ENCODE measurements around the gene RPL26. TPM values are rescaled to one million over a fixed set of nuclear protein-coding genes. Genes with fewer than 3 reads are reported as not detected.
A peak's percentile ranks its signal among the peaks of the same experiment; 100 is the strongest.
"Not testable (repeated sequence)": the region's sequence is repeated elsewhere in the genome, so short reads cannot be mapped to it uniquely, and the experiment has no call there.

Gene RPL26
- total RNA-seq, 2 donors from 2014 or later, result 2,731 to 2,885 TPM

DNA sequence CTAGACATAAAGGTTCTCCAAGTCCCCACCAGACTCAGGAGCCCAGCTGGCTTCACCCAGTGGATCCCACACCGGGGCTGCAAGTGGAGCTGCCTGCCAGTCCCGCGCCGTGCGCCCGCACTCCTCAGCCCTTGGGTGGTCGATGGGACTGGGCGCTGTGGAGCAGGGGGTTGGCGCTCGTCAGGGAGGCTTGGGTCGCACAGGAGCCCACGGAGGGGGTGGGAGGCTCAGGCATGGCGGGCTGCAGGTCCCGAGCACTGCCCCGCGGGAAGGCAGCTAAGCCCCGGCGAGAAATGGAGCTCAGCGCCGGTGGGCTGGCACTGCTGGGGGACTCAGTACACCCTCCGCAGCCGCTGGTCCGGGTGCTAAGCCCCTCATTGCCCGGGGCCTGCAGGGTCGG, 36.0 kb downstream of the RPL26 start:
- H3K36me3 Mint-ChIP-seq (ENCODE audit: low read depth); H3K27ac Mint-ChIP-seq; DNase-seq; H3K9me3 ChIP-seq (ENCODE audit: control insufficient read depth, low read length, poor library complexity, severe bottlenecking); H3K4me1 Mint-ChIP-seq; ATAC-seq; H3K4me3 Mint-ChIP-seq: not testable (repeated sequence)
- peaks cover 34% of the 10 kb centered on the region for H3K27me3 Mint-ChIP-seq

DNA sequence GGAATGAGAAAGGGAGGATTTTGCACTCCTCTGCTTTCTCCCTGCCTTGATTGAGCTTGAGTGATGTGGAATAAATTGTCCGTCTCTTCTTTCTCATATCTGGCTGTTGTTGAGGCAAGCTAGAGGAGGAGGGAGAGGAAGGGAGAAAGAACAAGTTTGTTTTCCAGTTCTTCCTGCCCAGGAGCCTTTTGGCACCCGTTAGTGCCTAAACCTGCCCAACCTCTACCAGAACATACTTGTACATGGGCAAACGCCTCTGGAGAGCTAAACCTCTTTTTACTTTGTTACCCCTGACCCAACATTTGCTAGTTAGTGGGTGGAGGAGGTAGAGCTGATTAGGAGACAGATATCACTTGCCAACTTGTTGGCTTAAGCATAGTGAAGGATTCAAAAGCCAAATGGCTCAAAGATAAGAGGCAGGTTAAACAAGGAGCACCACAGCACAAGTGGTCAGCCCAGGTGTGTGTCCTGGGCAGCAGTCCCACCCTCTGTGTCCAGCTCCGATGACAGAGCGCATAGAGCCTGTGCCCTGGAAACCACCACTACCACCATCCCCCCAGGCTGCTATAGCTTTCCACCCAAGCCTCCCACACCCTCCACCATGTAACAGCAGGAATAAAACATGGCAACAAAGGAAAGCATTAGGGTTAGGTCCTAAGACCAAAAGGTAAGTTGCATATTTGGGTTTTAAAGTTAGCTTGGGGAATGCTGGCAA, 36.9 kb downstream of the RPL26 start:
- ATAC-seq, result no peak
- H3K27ac Mint-ChIP-seq, result peak overlapping the region; percentile 39
- H3K36me3 Mint-ChIP-seq (ENCODE audit: low read depth), result no peaks in the 10 kb centered on the region
- H3K27me3 Mint-ChIP-seq, result peaks cover 34% of the 10 kb centered on the region
- no peak for DNase-seq
- H3K4me1 Mint-ChIP-seq, result no peaks in the 10 kb centered on the region
- no peak overlapping the region for H3K4me3 Mint-ChIP-seq
- H3K9me3 ChIP-seq (ENCODE audit: control insufficient read depth, low read length, poor library complexity, severe bottlenecking), result no peaks in the 10 kb centered on the region

- Mint-ChIP-seq H3K36me3 (ENCODE audit: low read depth) (no peaks in the 10 kb centered on the region), H3K27me3 (peaks cover 32% of the 10 kb centered on the region), H3K4me1 (no peaks in the 10 kb centered on the region), H3K4me3 (no peak overlapping the region), H3K27ac (peak overlapping the region; percentile 39)
- H3K9me3 ChIP-seq (ENCODE audit: control insufficient read depth, low read length, poor library complexity, severe bottlenecking), result no peaks in the 10 kb centered on the region
- ATAC-seq (no peak), DNase-seq (no peak)
These were observed 37.8 kb downstream of the RPL26 start for GRCh38 chr17:8345052-8345690.

DNA sequence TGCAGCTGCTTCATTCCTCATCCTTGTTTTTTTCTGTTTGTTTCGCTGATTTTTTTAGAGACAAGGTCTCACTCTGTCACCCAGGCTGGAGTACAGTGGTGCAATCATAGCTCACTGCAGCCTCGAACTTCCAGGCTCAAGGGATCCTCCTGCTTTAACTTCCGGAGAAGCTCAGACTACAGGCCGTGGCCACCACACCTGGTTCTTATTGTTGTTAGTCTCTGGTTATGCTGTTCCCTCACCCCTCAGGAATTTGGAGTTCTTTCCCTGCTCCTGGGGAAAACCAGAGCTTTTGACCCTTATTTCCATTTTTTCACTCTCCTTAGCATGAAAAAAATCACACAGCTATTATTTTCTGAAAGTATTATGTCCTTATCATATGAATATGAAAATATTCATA, 41.5 kb downstream of the RPL26 start:
- Mint-ChIP-seq H3K36me3 (ENCODE audit: low read depth) (no peaks in the 10 kb centered on the region), H3K27ac (no peak overlapping the region), H3K4me1 (peaks cover 6% of the 10 kb centered on the region), H3K27me3 (peaks cover 17% of the 10 kb centered on the region), H3K4me3 (peak overlapping the region; percentile 39)
- no peaks in the 10 kb centered on the region for H3K9me3 ChIP-seq (ENCODE audit: control insufficient read depth, low read length, poor library complexity, severe bottlenecking)
- DNase-seq (no peak), ATAC-seq (no peak)

DNA sequence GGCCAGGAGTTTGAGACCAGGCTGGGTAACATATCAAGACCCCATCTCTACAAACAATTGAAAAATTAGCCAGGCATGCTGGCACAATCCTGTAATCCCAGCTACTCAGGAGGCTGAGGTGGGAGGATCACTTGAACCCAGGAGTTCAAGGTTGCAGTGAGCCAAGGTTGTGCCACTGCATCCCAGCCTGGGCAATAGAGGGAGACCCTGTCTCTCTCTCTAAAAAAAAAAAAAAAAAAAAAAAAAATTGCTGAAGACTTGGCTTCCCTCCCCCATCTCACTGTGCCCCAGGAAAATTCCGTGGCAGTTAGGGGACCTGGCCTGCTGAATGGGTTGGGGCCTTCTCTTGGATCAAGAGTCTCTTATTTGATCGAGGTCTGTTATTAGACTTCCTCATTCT, 43.5 kb downstream of the RPL26 start, which contains the start of gene ODF4:
Gene ODF4, plus strand, starts transcription at position 301 of the 400 bp plus-strand sequence. CDS start 212 bp downstream, outside the sequence.
- Mint-ChIP-seq H3K36me3 (ENCODE audit: low read depth) (no peaks in the 10 kb centered on the region), H3K27ac (peak within 1 kb of the TSS; percentile 47), H3K4me3 (no peak within 1 kb of the TSS), H3K27me3 (peaks cover 5% of the 10 kb centered on the region), H3K4me1 (peaks cover 6% of the 10 kb centered on the region)
- no peak for DNase-seq
- no peaks in the 10 kb centered on the region for H3K9me3 ChIP-seq (ENCODE audit: control insufficient read depth, low read length, poor library complexity, severe bottlenecking)
- ATAC-seq, result no peak

- H3K36me3 Mint-ChIP-seq (ENCODE audit: low read depth), result no peaks in the 10 kb centered on the region
These were observed 44.2 kb downstream of the RPL26 start for GRCh38 chr17:8338753-8339140.

GRCh38 chr17:8337802-8338752, 44.9 kb downstream of the RPL26 start:
- Mint-ChIP-seq H3K27ac (peak overlapping the region; percentile 47), H3K4me3 (peak overlapping the region; percentile 50), H3K36me3 (ENCODE audit: low read depth) (no peaks in the 10 kb centered on the region), H3K4me1 (peaks cover 6% of the 10 kb centered on the region), H3K27me3 (peaks cover 5% of the 10 kb centered on the region)
- peak; percentile 51 for ATAC-seq
- no peak for DNase-seq
- H3K9me3 ChIP-seq (ENCODE audit: control insufficient read depth, low read length, poor library complexity, severe bottlenecking), result no peaks in the 10 kb centered on the region

More at GRCh38 chr17:8338753-8339140, 44.2 kb downstream of the RPL26 start:
- Mint-ChIP-seq H3K27me3 (peaks cover 5% of the 10 kb centered on the region), H3K27ac (peak overlapping the region; percentile 47), H3K4me3 (no peak overlapping the region), H3K4me1 (peaks cover 6% of the 10 kb centered on the region)
- no peaks in the 10 kb centered on the region for H3K9me3 ChIP-seq (ENCODE audit: control insufficient read depth, low read length, poor library complexity, severe bottlenecking)
- ATAC-seq (no peak), DNase-seq (no peak)

GRCh38 chr17:8333281-8333680, 49.7 kb downstream of the RPL26 start:
- peaks cover 22% of the 10 kb centered on the region for H3K27me3 Mint-ChIP-seq
- no peaks in the 10 kb centered on the region for H3K36me3 Mint-ChIP-seq (ENCODE audit: low read depth)
- H3K9me3 ChIP-seq (ENCODE audit: control insufficient read depth, low read length, poor library complexity, severe bottlenecking), result no peaks in the 10 kb centered on the region
- H3K4me3 Mint-ChIP-seq, result no peak overlapping the region
- H3K27ac Mint-ChIP-seq, result no peak overlapping the region
- peaks cover under 1% of the 10 kb centered on the region for H3K4me1 Mint-ChIP-seq
- DNase-seq (no peak), ATAC-seq (no peak)

DNA sequence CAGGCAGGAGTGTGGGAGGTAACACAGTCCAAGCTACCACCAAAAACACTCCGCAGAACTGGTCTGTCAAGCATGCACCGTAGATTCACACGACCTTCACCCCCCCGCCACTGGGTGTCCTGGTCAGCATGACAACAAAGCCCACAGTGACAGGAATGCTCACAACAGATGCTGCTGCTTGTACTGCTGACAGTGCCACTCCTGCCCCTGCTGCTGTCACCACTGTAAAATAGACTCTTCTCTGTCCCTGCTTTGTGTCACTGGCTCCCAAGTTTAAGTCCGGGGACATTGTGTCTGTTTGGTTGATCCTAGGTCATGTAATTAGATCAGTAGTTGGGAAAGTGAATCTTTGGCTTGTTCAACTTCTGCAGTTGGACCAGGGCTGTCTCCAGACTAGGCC, 50.3 kb downstream of the RPL26 start:
- Mint-ChIP-seq H3K4me1 (no peaks in the 10 kb centered on the region), H3K27me3 (peaks cover 28% of the 10 kb centered on the region), H3K27ac (no peak overlapping the region), H3K36me3 (ENCODE audit: low read depth) (no peaks in the 10 kb centered on the region), H3K4me3 (no peak overlapping the region)
- ATAC-seq, result no peak
- no peak for DNase-seq
- no peaks in the 10 kb centered on the region for H3K9me3 ChIP-seq (ENCODE audit: control insufficient read depth, low read length, poor library complexity, severe bottlenecking)

DNA sequence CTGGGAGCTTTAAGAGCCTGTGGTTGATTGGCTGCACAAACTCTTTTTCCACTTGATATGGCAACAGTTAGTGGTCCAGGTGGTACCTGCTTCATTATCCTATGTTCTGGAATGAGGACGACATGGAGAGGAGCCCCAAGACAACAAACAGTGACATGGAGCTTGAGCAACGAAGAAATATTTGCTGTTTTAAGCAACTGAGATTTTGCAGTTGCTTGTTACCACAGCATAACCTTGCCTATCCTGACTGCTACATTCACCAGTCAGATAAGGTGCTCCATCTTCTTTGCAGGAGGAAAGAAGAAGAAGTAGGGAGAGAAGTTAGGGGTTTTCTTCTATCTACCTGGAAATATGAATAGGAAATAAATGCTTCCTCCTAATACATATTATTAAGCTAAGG, 50.9 kb downstream of the RPL26 start:
- Mint-ChIP-seq H3K4me3 (no peak overlapping the region), H3K36me3 (ENCODE audit: low read depth) (no peaks in the 10 kb centered on the region), H3K27me3 (peaks cover 33% of the 10 kb centered on the region), H3K27ac (no peak overlapping the region), H3K4me1 (no peaks in the 10 kb centered on the region)
- no peak for ATAC-seq
- no peak for DNase-seq
- no peaks in the 10 kb centered on the region for H3K9me3 ChIP-seq (ENCODE audit: control insufficient read depth, low read length, poor library complexity, severe bottlenecking)

Other genes starting within 250 kb of the RPL26 start
- 1,000 to 10,000 TPM; 1,926 to 2,038 TPM for gene PER1, start 230.8 kb downstream of the RPL26 start, total RNA-seq
- gene VAMP2, start 220.2 kb downstream of the RPL26 start, total RNA-seq, result 100 to 1,000 TPM; 209 to 252 TPM
- gene TMEM107, start 206.8 kb downstream of the RPL26 start, total RNA-seq, result 10 to 100 TPM; 33.0 to 33.9 TPM
- 1 to 10 TPM; 8.3 to 8.7 TPM for gene BORCS6, start 193.0 kb downstream of the RPL26 start, total RNA-seq
- gene AURKB, start 172.6 kb downstream of the RPL26 start, total RNA-seq, result 1 to 10 TPM; 2.2 to 2.5 TPM
- 100 to 1,000 TPM; 218 TPM for gene CTC1, start 135.1 kb downstream of the RPL26 start, total RNA-seq
- gene PFAS, start 133.9 kb downstream of the RPL26 start, total RNA-seq, result 10 to 100 TPM; 21.1 to 27.0 TPM
- 10 to 100 TPM; 27.0 to 36.2 TPM for gene RANGRF, start 94.5 kb downstream of the RPL26 start, total RNA-seq
- 1 to 10 TPM; 8.3 to 8.7 TPM for gene SLC25A35, start 87.8 kb downstream of the RPL26 start, total RNA-seq
- gene ARHGEF15, start 73.0 kb downstream of the RPL26 start, total RNA-seq, result not detected
- not detected for gene ODF4, start 43.4 kb downstream of the RPL26 start, total RNA-seq
- under 1 TPM; 0.52 to 0.62 TPM for gene RNF222, start 14.6 kb upstream of the RPL26 start, total RNA-seq
- gene NDEL1, start 52.7 kb upstream of the RPL26 start, total RNA-seq, result 100 to 1,000 TPM; 259 to 267 TPM
- gene MYH10, start 247.5 kb upstream of the RPL26 start, total RNA-seq, result under 1 TPM; 0.42 to 0.99 TPM

All from T-helper 17 cell (primary cell).